K562 (cell line): ENCODE data around the gene TMEM200B. TPM values are rescaled to one million over a fixed set of nuclear protein-coding genes. Genes with fewer than 3 reads are reported as not detected.

Experiments
- ATAC-seq: fragments of 200-7000 bp; cut with Tn5 transposase; 3 replicates; pipeline ENCODE4 v1.9.1; 2020; ENCODE audit warnings: moderate library complexity
- BruUV-seq: library from RNA; stranded (reverse); fragments of 400-500 nt; replicated peaks from 2 replicates; lab custom pipeline; 2021; lab: Mats Ljungman, UMichigan
- CTCF ChIA-PET: fragments of 300-600 bp; formaldehyde crosslinking; extraction: SDS; loops from one replicate; lab custom pipeline; 2021; ENCODE audit warnings: low intra/inter-chr PET ratio; lab: Yijun Ruan, JAX
- POLR2A ChIA-PET: fragments of 300-600, 350-650 bp; sonication (Branson Sonifier 250); formaldehyde crosslinking; extraction: SDS; loops from one replicate; lab custom pipeline; 2021; ENCODE audit warnings: antibody characterized with exemption, inconsistent platforms; lab: Yijun Ruan, JAX
- DNase-seq, 4 experiments: peaks; one replicate each; pipeline versions ENCODE4 v3.0.0 to v3.0.0-alpha.2; 2011 to 2018; ENCODE audit warnings: low spot score in 3 of 4, mixed read lengths in 3 of 4; ENCODE audit errors: extremely low read depth in 1 of 4
- FAIRE-seq: peaks from 2 replicates; lab custom pipeline; 2011; peaks lifted over from hg19 to GRCh38; lab: Jason Lieb, UNC
- H2AFZ ChIP-seq: 2 replicates; pipeline ENCODE4 v1.6.0; 2011; ENCODE audit warnings: low read depth, low read length, control low read depth, inconsistent platforms
- H3K27ac ChIP-seq: fragments of 200-600 bp; 3 replicates; pipeline ENCODE4 v1.8.0; 2011; ENCODE audit warnings: low read depth, mild to moderate bottlenecking, control low read depth, inconsistent platforms, low read length, moderate library complexity, mixed read lengths; ENCODE audit errors: extremely low read depth
- H3K27me3 ChIP-seq, 2 experiments: fragments of 300-600 bp in 1 of 2; 2 replicates in 1 of 2; 3 replicates in 1 of 2; pipeline versions ENCODE4 v1.6.0 to v1.8.0; 2011; ENCODE audit warnings: inconsistent platforms in 2 of 2, low read length in 2 of 2, mild to moderate bottlenecking in 1 of 2, mixed read lengths in 1 of 2, moderate library complexity in 1 of 2; ENCODE audit not compliant: control insufficient read depth in 2 of 2, insufficient read depth in 2 of 2
- H3K36me3 ChIP-seq: fragments of 300-600 bp; 3 replicates; pipeline ENCODE4 v1.8.0; 2011; ENCODE audit warnings: mild to moderate bottlenecking, low read length, inconsistent platforms; ENCODE audit not compliant: control insufficient read depth, insufficient read depth
- H3K4me1 ChIP-seq, 2 experiments: fragments of 200-600 bp in 1 of 2; replicated peaks in 1 of 2; 2 replicates in 1 of 2; 3 replicates in 1 of 2; pipeline versions ENCODE4 v1.5.1 to v1.8.0; 2011; ENCODE audit warnings: inconsistent platforms in 2 of 2, low read length in 2 of 2, mild to moderate bottlenecking in 1 of 2, mixed read lengths in 1 of 2, moderate library complexity in 1 of 2; ENCODE audit not compliant: control insufficient read depth in 2 of 2, insufficient read depth in 2 of 2
- H3K4me2 ChIP-seq: 2 replicates; pipeline ENCODE4 v1.6.1; 2011; ENCODE audit warnings: low read length, control low read depth, inconsistent platforms, mixed read lengths; ENCODE audit not compliant: insufficient read depth
- H3K4me3 ChIP-seq: fragments of 200-600 bp; sonication (generic), shearing (Covaris generic); 2 replicates; pipeline ENCODE4 v1.5.1; 2016; ENCODE audit warnings: control low read depth, inconsistent platforms
- H3K79me2 ChIP-seq: fragments of 200-600 bp; 3 replicates; pipeline ENCODE4 v1.8.0; 2011; ENCODE audit warnings: low read length, inconsistent platforms; ENCODE audit not compliant: control insufficient read depth, insufficient read depth
- H3K9ac ChIP-seq, 2 experiments: 2 replicates each; pipeline versions ENCODE4 v1.6.0 to v1.6.1; 2011; ENCODE audit warnings: low read depth in 2 of 2, low read length in 2 of 2, control low read depth in 1 of 2, inconsistent platforms in 1 of 2, mild to moderate bottlenecking in 1 of 2, mixed read lengths in 1 of 2; ENCODE audit not compliant: insufficient read depth in 1 of 2
- H3K9me1 ChIP-seq: one replicate; pipeline ENCODE4 v1.6.0; 2011; ENCODE audit warnings: inconsistent platforms, mild to moderate bottlenecking, low read length, moderate library complexity; ENCODE audit not compliant: control insufficient read depth, insufficient read depth
- H3K9me3 ChIP-seq: replicated peaks from 2 replicates; pipeline ENCODE4 v1.5.1; 2011; ENCODE audit warnings: low read depth, low read length, inconsistent platforms; ENCODE audit not compliant: control insufficient read depth, insufficient read depth
- H4K20me1 ChIP-seq: replicated peaks from 2 replicates; pipeline ENCODE4 v1.6.1; 2011; ENCODE audit warnings: low read length, inconsistent platforms, mixed read lengths; ENCODE audit not compliant: control insufficient read depth, insufficient read depth
- BRD4 ChIP-seq: fragments of 200-600 bp; sonication (generic); IDR thresholded peaks from 2 replicates; pipeline ENCODE4 v1.6.1; 2017; ENCODE audit warnings: inconsistent platforms
- LEF1 ChIP-seq: fragments of 450-650 bp; IDR thresholded peaks from 2 replicates; pipeline ENCODE4 v1.6.1; 2016; ENCODE audit warnings: mild to moderate bottlenecking
- MCM2 ChIP-seq: fragments of 450-650 bp; IDR thresholded peaks from 2 replicates; pipeline ENCODE4 v1.6.1; 2017; ENCODE audit warnings: low read depth, mild to moderate bottlenecking
- MEF2A ChIP-seq: IDR thresholded peaks from 2 replicates; pipeline ENCODE4 v1.6.1; 2011; ENCODE audit warnings: low read depth, mild to moderate bottlenecking, low read length, moderate library complexity; ENCODE audit not compliant: control insufficient read depth
- TAF15 ChIP-seq: fragments of 200-400 bp; formaldehyde crosslinking; IDR thresholded peaks from 2 replicates; pipeline ENCODE4 v1.6.1; 2017; ENCODE audit warnings: mild to moderate bottlenecking, low read depth, low read length, moderate library complexity
- ZNF175 ChIP-seq: fragments of 200-800 bp; sonication (Bioruptor generic); IDR thresholded peaks from 2 replicates; pipeline ENCODE4 v1.6.1; 2016; ENCODE audit warnings: low read depth, mild to moderate bottlenecking, missing genetic modification characterization, missing compliant biosample characterization
- ZNF3 ChIP-seq: fragments of 250-450 bp; sonication (Bioruptor Pico); IDR thresholded peaks from 2 replicates; pipeline ENCODE4 v1.5.0; 2021; ENCODE audit warnings: mild to moderate bottlenecking, moderate library complexity
- WGBS: fragments of 100-300 bp; shearing (Covaris generic); methylation state at CpG from one replicate; pipeline ENCODE4 v1.1.6; 2016; ENCODE audit warnings: low coverage, mixed read lengths; ENCODE audit not compliant: insufficient coverage; ENCODE audit errors: missing lambda C conversion rate; 5-methylcytosine and 5-hydroxymethylcytosine counted together
- in situ Hi-C: fragments of 300-500 bp; cut with MboI; formaldehyde crosslinking; loops from 4 replicates; pipeline ENCODE4 v1.15.0; 2018; ENCODE audit warnings: inconsistent platforms, mixed read lengths
- intact Hi-C: fragments of 100-400 bp; cut with micrococcal nuclease; formaldehyde crosslinking; loops from 2 replicates; pipeline ENCODE4 v1.14.2; 2022
- polyA plus RNA-seq, 8 experiments: library from polyadenylated mRNA; depleted of rRNA in 4 of 8; stranded (reverse) in 5 of 8; unstranded in 3 of 8; fragments of >200 nt; fragmentation: Nextera tagmentation in 2 of 8; fragmentation: Illumina TruSeq in 1 of 8; extraction: Ambion mirVana in 2 of 8; extraction: Trizol in 1 of 8; gene quantifications; 2 replicates each; pipeline versions ENCODE4 v1.2.1 to v1.2.3, GENCODE V29; 2011 to 2014; ENCODE audit warnings: inconsistent platforms in 1 of 8, missing spikeins in 1 of 8
- total RNA-seq, 7 experiments: library from RNA; depleted of rRNA in 6 of 7; stranded (reverse); fragments of >200 nt in 6 of 7; fragmentation: Illumina TruSeq in 2 of 7; extraction: Trizol in 2 of 7; gene quantifications; 2 replicates each; pipeline versions ENCODE4 v1.2.1 to v1.2.3, GENCODE V29; 2011 to 2021; ENCODE audit warnings: low replicate concordance in 1 of 7
- TF ChIP-seq, protein P1 (sequence below): sonication (generic); formaldehyde crosslinking; IDR thresholded peaks from 2 replicates; pipeline ENCODE4 v1.8.1; 2023; ENCODE audit warnings: mild to moderate bottlenecking, missing genetic modification reagents
- TF ChIP-seq, protein P2 (sequence below): sonication (generic); formaldehyde crosslinking; IDR thresholded peaks from 2 replicates; pipeline ENCODE4 v1.4.0; 2020; ENCODE audit warnings: mild to moderate bottlenecking, missing genetic modification reagents
- TF ChIP-seq, protein P3 (sequence below): IDR thresholded peaks from 2 replicates; pipeline ENCODE4 v1.6.1; 2011; ENCODE audit not compliant: insufficient read length; ENCODE audit errors: extremely low read depth
- TF ChIP-seq, protein P4 (sequence below): fragments of 200-800 bp; sonication (Bioruptor generic); IDR thresholded peaks from 2 replicates; pipeline ENCODE4 v1.6.1; 2016; ENCODE audit warnings: missing genetic modification characterization, missing compliant biosample characterization

Gene TMEM200B
- total and polyA plus RNA-seq, 9 of the 15 experiments (the other 6 are each of a cell fraction or from before 2014, with no cell fraction given) = 0.04 to 0.35 (median 0.10) TPM; not detected in 1

DNA sequence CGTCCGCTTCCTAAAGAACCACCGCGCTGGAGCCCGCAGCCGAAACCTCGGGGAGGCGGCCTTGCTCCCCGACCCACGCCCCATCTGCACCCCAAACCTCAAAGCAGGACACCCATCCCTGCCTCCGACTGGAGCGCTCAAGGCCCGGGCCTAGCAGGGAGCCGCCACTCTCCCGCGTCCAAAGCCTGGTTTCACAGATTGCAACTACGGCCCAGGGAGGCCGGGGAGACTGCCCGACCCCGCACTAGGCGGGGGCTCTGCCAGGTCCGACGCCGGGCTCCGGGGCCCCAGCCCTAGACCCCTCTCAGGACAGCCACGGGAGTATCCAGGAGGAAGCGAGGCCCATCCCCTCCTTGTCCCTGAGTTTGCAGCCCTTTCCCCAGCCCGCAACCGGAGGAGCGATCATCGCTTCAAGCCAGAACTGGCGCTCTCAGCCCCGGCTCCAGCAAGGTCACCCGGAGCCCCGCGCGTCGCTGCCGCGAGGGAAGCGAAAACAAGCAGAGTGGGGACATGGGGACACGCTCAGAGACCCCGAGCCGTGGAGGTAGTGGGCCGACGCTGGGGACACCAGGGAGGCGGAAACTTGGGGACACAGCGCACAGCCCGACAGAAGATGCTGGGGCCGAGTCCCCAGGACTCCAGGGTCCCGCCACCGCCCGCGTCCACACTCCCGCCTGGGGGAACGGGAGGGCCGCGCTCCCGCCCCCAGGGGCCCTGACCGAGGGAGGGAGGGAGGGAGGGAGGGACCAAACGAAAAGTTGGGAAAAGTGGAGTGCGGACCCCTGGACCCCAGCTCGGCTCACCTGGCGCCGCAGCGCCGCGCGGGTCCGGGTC is 433 bp downstream of the TMEM200B start:
- intact Hi-C loops = no loop called here
- H3K4me3 ChIP-seq = no peak overlapping the region
- BruUV-seq = no TSS peak
- in situ Hi-C loops = no loop called here
- H4K20me1 ChIP-seq = no peaks in the 10 kb centered on the region
- no peaks in the 10 kb centered on the region for H3K9me1 ChIP-seq
- FAIRE-seq = no peak
- WGBS = 97% methylated on average over 43 of the region's 70 CpGs
- H3K36me3 ChIP-seq = peaks cover 17% of the 10 kb centered on the region; the same call in 2 of the 3 replicates
- H3K4me1 ChIP-seq = peaks cover 6 to 41% of the 10 kb centered on the region in 2 experiments; a peak in 4 of 5 replicates
- H2AFZ ChIP-seq = no peak overlapping the region
- H3K4me2 ChIP-seq = no peak overlapping the region
- CTCF ChIA-PET = no interaction called here
- H3K79me2 ChIP-seq = no peaks in the 10 kb centered on the region
- POLR2A ChIA-PET = interaction anchor here (1.2 kb wide), 1 partner anchor 10 kb away, joined by 3 read pairs; no protein-coding TSS in a partner anchor
- no peak overlapping the region for H3K9ac ChIP-seq
- no peak for DNase-seq
- ATAC-seq = no peak
- no peak overlapping the region for H3K27ac ChIP-seq
- H3K27me3 ChIP-seq = no peaks in the 10 kb centered on the region
- no peaks in the 10 kb centered on the region for H3K9me3 ChIP-seq
- no peak for TF ChIP-seq ZNF3 (CRISPR knock-in tag)
- TF ChIP-seq TAF15 = no peak
- TF ChIP-seq, protein P1, sequence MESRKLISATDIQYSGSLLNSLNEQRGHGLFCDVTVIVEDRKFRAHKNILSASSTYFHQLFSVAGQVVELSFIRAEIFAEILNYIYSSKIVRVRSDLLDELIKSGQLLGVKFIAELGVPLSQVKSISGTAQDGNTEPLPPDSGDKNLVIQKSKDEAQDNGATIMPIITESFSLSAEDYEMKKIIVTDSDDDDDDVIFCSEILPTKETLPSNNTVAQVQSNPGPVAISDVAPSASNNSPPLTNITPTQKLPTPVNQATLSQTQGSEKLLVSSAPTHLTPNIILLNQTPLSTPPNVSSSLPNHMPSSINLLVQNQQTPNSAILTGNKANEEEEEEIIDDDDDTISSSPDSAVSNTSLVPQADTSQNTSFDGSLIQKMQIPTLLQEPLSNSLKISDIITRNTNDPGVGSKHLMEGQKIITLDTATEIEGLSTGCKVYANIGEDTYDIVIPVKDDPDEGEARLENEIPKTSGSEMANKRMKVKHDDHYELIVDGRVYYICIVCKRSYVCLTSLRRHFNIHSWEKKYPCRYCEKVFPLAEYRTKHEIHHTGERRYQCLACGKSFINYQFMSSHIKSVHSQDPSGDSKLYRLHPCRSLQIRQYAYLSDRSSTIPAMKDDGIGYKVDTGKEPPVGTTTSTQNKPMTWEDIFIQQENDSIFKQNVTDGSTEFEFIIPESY = peak; percentile 96
- TF ChIP-seq LEF1 = no peak
- TF ChIP-seq ZNF175 (CRISPR knock-in tag) = no peak
- no peak for TF ChIP-seq MCM2
- no peak for TF ChIP-seq MEF2A
- TF ChIP-seq, protein P2, sequence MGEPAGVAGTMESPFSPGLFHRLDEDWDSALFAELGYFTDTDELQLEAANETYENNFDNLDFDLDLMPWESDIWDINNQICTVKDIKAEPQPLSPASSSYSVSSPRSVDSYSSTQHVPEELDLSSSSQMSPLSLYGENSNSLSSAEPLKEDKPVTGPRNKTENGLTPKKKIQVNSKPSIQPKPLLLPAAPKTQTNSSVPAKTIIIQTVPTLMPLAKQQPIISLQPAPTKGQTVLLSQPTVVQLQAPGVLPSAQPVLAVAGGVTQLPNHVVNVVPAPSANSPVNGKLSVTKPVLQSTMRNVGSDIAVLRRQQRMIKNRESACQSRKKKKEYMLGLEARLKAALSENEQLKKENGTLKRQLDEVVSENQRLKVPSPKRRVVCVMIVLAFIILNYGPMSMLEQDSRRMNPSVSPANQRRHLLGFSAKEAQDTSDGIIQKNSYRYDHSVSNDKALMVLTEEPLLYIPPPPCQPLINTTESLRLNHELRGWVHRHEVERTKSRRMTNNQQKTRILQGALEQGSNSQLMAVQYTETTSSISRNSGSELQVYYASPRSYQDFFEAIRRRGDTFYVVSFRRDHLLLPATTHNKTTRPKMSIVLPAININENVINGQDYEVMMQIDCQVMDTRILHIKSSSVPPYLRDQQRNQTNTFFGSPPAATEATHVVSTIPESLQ (CRISPR knock-in tag) = no peak
- TF ChIP-seq BRD4 = no peak
- TF ChIP-seq, protein P3, sequence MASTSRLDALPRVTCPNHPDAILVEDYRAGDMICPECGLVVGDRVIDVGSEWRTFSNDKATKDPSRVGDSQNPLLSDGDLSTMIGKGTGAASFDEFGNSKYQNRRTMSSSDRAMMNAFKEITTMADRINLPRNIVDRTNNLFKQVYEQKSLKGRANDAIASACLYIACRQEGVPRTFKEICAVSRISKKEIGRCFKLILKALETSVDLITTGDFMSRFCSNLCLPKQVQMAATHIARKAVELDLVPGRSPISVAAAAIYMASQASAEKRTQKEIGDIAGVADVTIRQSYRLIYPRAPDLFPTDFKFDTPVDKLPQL = no peak
- TF ChIP-seq, protein P4, sequence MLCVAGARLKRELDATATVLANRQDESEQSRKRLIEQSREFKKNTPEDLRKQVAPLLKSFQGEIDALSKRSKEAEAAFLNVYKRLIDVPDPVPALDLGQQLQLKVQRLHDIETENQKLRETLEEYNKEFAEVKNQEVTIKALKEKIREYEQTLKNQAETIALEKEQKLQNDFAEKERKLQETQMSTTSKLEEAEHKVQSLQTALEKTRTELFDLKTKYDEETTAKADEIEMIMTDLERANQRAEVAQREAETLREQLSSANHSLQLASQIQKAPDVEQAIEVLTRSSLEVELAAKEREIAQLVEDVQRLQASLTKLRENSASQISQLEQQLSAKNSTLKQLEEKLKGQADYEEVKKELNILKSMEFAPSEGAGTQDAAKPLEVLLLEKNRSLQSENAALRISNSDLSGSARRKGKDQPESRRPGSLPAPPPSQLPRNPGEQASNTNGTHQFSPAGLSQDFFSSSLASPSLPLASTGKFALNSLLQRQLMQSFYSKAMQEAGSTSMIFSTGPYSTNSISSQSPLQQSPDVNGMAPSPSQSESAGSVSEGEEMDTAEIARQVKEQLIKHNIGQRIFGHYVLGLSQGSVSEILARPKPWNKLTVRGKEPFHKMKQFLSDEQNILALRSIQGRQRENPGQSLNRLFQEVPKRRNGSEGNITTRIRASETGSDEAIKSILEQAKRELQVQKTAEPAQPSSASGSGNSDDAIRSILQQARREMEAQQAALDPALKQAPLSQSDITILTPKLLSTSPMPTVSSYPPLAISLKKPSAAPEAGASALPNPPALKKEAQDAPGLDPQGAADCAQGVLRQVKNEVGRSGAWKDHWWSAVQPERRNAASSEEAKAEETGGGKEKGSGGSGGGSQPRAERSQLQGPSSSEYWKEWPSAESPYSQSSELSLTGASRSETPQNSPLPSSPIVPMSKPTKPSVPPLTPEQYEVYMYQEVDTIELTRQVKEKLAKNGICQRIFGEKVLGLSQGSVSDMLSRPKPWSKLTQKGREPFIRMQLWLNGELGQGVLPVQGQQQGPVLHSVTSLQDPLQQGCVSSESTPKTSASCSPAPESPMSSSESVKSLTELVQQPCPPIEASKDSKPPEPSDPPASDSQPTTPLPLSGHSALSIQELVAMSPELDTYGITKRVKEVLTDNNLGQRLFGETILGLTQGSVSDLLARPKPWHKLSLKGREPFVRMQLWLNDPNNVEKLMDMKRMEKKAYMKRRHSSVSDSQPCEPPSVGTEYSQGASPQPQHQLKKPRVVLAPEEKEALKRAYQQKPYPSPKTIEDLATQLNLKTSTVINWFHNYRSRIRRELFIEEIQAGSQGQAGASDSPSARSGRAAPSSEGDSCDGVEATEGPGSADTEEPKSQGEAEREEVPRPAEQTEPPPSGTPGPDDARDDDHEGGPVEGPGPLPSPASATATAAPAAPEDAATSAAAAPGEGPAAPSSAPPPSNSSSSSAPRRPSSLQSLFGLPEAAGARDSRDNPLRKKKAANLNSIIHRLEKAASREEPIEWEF (CRISPR knock-in tag) = no peak
